Stomach smooth muscle (tissue), 2 donors: Measurements from ENCODE around the gene ARL6IP4.
A peak's percentile ranks its signal among the peaks of the same experiment; 100 is the strongest.

Source experiments
- H3K27ac ChIP-seq: one replicate; pipeline ENCODE4 v1.7.0; 2013; ENCODE audit warnings: mild to moderate bottlenecking, low read length, inconsistent platforms
- H3K27me3 ChIP-seq, 2 donors: one replicate each; pipeline ENCODE4 v1.7.0; 2013; ENCODE audit warnings: low read length in 2 of 2; ENCODE audit not compliant: insufficient read depth in 2 of 2, control insufficient read depth in 1 of 2
- H3K36me3 ChIP-seq, 2 donors: one replicate each; pipeline ENCODE4 v1.7.0; 2013; ENCODE audit warnings: low read length in 2 of 2; ENCODE audit not compliant: control insufficient read depth in 2 of 2, insufficient read depth in 2 of 2
- H3K4me1 ChIP-seq: one replicate; pipeline ENCODE4 v1.7.0; 2013; ENCODE audit warnings: low read length; ENCODE audit not compliant: control insufficient read depth, insufficient read depth
- H3K4me3 ChIP-seq, 2 donors: one replicate each; pipeline ENCODE4 v1.7.0; 2013; ENCODE audit warnings: low read length in 2 of 2
- H3K9ac ChIP-seq, 2 donors: one replicate each; pipeline ENCODE4 v1.7.0; 2013; ENCODE audit warnings: low read length in 2 of 2, mild to moderate bottlenecking in 1 of 2
- H3K9me3 ChIP-seq, 2 donors: one replicate each; pipeline ENCODE4 v1.7.0; 2013; ENCODE audit warnings: low read length in 2 of 2; ENCODE audit not compliant: control insufficient read depth in 2 of 2
- donor health status: healthy.
- donor health status: Pancreatic carcinoma.

Gene ARL6IP4

DNA sequence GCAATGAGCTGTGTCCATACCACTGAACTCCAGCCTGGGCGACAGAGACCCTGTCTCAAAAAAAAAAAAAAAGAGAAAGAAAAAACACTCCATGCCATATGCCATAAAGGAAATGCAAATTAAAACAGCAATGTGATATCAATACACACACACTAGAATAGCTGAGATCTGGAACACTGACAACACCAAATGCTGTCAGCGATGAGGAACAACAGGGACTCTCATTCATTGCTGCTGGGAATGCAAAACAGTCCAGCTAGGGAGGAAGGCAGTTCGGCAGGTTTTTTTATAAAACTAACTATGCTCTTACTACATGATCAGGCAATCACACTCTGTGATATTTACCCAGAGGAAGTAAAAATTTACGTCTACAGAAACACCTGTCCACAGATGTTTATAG lies 10.8 kb upstream of the ARL6IP4 start:
- Histone ChIP-seq H3K36me3 (no peaks in the 10 kb centered on the region), H3K27ac (no peak overlapping the region), H3K4me3 (no peak overlapping the region), H3K27me3 (no peaks in the 10 kb centered on the region), H3K4me1 (peaks cover 19% of the 10 kb centered on the region), H3K9ac (no peak overlapping the region), H3K9me3 (no peaks in the 10 kb centered on the region)

DNA sequence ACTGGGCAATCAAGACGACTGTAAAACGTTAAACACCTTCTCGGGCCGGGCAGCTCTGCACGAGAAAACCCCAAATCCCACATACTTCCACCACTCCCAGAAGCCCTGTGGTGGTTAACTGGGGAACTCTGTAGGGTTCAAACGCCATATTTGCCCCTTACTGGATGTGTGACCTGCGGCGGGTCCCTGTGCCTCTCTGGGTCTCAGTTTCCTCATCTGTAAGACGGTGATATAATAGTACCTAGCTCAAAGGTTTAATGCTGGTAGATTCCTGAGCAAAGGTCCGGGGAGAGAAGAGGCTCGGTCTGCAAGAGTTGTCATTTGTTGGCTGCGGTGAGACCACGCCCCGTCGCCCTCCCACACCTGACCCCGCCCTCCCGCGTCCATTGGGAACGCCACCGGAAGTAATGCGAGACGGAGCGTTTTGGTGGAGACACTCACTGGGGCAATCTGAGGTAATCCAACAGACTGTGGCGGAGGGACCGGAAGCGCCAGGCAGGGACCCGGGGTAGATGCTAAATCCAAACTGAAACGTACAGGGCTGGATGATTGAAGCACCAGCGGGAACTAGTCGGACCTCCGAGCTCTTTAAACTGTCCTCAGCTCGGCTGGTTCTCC lies 6.1 kb upstream of the ARL6IP4 start:
- H3K9me3 ChIP-seq: no peaks in the 10 kb centered on the region
- H3K36me3 ChIP-seq: peaks cover 0 to 9% of the 10 kb centered on the region in 2 donors
- H3K27ac ChIP-seq: peak overlapping the region; percentile 97
- peaks cover 33% of the 10 kb centered on the region for H3K4me1 ChIP-seq
- H3K27me3 ChIP-seq: no peaks in the 10 kb centered on the region
- H3K4me3 ChIP-seq: peak overlapping the region; percentile 85 to 98
- H3K9ac ChIP-seq: peak overlapping the region; percentile 95 to 96

DNA sequence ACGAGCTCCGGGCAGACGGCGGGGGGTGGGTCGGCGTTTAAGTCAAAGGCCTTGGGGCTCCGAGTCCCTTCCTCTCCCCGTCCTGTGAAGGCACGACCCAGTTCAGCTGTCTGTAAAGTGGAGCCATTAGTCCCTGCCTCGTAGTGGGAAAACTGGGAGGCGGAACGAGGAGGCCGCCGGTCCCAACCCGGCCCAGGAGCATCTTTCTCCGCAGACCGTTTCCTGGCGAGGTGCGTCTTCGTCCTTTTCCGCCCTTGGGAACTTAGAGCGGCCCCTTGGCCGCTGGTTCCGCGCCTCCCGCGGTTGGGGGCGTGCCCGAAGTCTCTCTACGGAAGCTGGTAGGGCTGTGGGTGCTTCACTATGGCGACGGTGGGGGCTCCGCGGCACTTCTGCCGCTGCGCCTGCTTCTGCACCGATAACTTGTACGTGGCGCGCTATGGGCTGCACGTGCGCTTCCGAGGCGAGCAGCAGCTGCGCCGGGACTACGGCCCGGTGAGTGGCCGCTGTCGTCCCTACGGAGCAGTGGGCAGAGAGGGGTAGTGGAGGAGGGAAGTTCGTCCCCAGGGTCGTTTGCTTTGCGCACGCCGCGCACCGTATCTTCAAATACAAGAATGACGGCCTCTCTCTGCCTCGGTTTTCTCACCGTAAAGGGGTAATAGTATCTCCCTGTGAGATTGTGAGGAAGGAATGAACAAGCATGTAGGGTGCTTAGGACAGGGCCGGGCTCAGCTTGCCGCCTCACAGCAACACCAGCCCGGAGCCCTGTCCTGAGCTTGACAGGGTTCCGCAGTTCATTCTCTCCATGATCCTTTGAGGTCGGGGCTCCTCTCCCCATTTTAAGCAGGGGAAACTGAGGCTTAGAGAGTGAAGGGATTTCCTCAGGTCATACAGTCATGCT lies 5.3 kb upstream of the ARL6IP4 start, which contains the start of gene OGFOD2:
Gene OGFOD2 (plus strand): TSS at position 353 of the 898 bp plus-strand sequence. CDS start 8 bp downstream, at position 361.
- no peaks in the 10 kb centered on the region for H3K9me3 ChIP-seq
- peak within 1 kb of the TSS; percentile 85 to 98 for H3K4me3 ChIP-seq
- peak within 1 kb of the TSS; percentile 95 to 96 for H3K9ac ChIP-seq
- H3K36me3 ChIP-seq: peaks cover 0 to 9% of the 10 kb centered on the region in 2 donors
- H3K27me3 ChIP-seq: no peaks in the 10 kb centered on the region
- H3K4me1 ChIP-seq: peaks cover 40% of the 10 kb centered on the region
- H3K27ac ChIP-seq: peak within 1 kb of the TSS; percentile 97

DNA sequence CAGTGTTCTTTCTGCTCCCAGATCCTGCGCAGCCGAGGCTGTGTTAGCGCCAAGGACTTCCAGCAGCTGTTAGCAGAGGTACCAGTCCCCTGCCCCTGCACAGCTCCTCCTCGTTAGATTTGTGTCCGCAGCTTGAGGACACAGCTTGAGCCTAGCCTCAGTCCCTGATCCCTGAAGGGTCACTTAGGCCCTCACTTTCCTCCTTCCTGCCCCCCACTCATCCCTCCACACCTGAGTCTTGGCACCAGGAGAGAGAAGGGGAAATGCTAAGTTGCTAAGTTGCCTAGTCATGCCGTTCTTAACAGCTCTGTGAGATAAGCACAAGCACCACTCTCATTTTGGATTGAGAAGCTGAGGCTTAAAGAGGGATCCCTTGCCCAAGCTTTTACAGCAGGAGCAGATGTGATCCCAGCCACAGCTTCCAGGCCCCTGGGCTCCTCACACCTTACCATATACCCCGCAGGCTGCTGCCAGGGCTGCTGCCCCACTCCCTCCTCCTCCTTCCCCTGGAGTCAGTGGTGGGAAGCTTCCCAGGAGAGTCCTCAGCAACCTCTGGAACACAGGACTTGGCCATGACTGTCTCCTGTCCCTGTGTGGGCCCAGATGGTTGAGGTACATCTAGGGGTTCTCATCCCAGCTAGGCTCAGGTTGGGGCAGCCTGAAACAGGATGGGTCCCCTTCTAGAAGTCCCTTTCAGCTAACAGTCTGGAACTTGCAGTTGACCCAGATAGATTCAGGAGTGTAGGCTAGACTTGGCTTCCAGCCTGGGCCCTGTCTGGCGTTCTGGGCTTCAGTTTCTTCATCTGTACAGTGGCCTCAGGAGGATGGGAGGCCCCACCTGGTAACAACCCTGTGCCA lies 4.5 kb upstream of the ARL6IP4 start:
- Histone ChIP-seq H3K27me3 (no peaks in the 10 kb centered on the region), H3K4me3 (peak overlapping the region; percentile 85 to 98), H3K9ac (peak overlapping the region; percentile 95 to 96), H3K9me3 (no peaks in the 10 kb centered on the region), H3K4me1 (peaks cover 43% of the 10 kb centered on the region), H3K27ac (peak overlapping the region; percentile 97), H3K36me3 (peaks cover 0 to 9% of the 10 kb centered on the region in 2 donors)

DNA sequence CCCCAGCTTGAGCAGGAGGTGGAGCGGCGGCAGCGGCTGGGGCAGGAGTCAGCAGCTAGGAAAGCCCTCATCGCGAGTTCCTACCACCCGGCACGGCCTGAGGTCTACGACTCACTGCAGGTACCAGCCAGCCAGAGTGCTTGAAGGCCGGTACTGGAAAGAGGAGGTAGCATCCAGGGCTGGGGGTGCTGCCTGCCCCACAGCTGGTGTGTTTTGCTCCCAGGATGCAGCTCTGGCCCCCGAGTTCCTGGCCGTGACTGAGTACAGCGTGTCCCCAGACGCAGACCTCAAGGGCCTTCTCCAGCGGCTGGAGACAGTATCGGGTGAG lies 3.9 kb upstream of the ARL6IP4 start:
- H3K36me3 ChIP-seq: peaks cover 0 to 9% of the 10 kb centered on the region in 2 donors
- no peak overlapping the region for H3K27ac ChIP-seq
- peaks cover 49% of the 10 kb centered on the region for H3K4me1 ChIP-seq
- H3K27me3 ChIP-seq: no peaks in the 10 kb centered on the region
- H3K4me3 ChIP-seq: no peak overlapping the region
- peak overlapping the region; percentile 22 to 96 for H3K9ac ChIP-seq
- no peaks in the 10 kb centered on the region for H3K9me3 ChIP-seq

DNA sequence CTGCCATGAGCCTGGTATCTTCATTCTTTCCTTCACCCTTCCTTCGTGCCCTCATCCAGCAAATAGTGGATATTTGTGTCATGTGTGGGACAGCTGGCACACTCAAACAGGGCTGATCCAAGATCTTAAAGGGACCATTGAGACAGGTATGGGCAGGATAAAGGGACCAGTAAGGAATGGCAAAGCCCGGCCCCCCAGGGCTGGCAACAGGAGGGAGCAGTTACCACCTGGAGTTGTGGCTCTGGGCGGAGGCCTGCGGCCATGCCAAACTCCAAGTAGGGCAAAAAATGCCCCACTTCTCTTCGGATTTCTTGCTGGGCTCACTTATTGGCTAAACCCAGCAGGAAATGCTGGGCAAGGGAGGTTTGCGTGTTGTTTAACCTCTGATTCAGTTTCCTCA lies 3.3 kb upstream of the ARL6IP4 start:
- Histone ChIP-seq H3K4me3 (peak overlapping the region in 1 of 2 donors; percentile 22), H3K36me3 (peaks cover 0 to 9% of the 10 kb centered on the region in 2 donors), H3K27me3 (no peaks in the 10 kb centered on the region), H3K9ac (no peak overlapping the region), H3K9me3 (no peaks in the 10 kb centered on the region), H3K27ac (no peak overlapping the region), H3K4me1 (peaks cover 54% of the 10 kb centered on the region)

DNA sequence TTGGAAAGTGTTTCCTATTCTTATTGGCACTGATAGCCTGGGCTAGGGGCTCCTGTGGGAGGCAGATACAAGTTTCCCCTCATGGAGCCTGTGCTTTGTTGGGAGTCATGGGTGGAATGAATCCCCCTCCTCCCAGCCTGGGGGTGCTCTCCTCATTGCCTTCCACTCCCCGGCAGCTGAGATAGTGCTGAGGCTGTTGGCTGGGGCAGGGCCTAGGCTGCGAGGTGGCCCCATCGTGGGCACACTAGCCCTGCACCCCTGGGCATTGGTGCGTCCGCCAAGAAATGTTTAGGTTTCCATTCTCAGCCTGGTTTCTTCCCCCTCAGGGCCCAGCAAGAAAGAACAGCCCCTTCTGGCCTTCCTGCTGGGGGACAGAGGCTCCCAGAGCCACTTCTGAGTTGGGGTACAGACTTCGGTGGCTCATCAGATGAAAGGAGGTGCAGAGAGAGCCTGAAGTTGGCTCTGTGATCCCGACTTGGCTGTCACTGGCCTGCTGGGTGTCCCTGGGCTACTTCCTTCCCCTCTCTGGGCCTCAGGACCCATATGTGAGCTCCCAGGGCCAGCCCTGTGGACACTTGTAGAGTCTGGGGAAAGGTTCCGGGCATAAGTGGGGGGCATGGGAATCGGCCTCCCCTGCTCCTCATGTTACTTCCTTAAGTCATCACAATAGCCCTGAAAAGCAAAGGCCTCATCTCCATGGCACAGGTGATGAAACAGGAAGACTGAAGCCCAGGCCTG lies 2.7 kb upstream of the ARL6IP4 start:
- peaks cover 0 to 10% of the 10 kb centered on the region in 2 donors for H3K36me3 ChIP-seq
- H3K4me1 ChIP-seq: peaks cover 61% of the 10 kb centered on the region
- H3K27ac ChIP-seq: no peak overlapping the region
- H3K27me3 ChIP-seq: no peaks in the 10 kb centered on the region
- no peak overlapping the region for H3K9ac ChIP-seq
- H3K9me3 ChIP-seq: no peaks in the 10 kb centered on the region
- H3K4me3 ChIP-seq: no peak overlapping the region

DNA sequence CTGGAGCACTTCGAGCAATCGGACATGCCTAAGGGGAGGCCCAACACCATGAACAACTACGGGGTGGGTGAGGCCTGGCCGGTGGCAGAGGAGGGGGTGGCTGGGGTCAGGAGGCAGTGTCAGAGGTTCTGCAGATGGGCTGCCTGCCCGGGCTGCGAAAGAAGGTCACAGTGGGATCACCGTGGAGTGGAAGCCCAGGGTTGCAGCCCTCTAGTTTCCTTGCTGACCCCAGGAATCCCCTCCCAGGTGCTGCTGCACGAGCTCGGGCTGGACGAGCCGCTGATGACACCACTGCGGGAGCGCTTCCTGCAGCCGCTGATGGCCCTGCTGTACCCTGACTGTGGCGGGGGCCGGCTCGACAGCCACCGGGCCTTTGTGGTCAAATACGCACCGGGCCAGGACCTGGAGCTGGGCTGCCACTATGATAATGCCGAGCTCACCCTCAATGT lies 1.9 kb upstream of the ARL6IP4 start:
- H3K4me1 ChIP-seq: peaks cover 68% of the 10 kb centered on the region
- H3K36me3 ChIP-seq: peaks cover 0 to 15% of the 10 kb centered on the region in 2 donors
- no peaks in the 10 kb centered on the region for H3K27me3 ChIP-seq
- H3K9me3 ChIP-seq: no peaks in the 10 kb centered on the region
- H3K4me3 ChIP-seq: no peak overlapping the region
- H3K9ac ChIP-seq: no peak overlapping the region
- H3K27ac ChIP-seq: no peak overlapping the region

DNA sequence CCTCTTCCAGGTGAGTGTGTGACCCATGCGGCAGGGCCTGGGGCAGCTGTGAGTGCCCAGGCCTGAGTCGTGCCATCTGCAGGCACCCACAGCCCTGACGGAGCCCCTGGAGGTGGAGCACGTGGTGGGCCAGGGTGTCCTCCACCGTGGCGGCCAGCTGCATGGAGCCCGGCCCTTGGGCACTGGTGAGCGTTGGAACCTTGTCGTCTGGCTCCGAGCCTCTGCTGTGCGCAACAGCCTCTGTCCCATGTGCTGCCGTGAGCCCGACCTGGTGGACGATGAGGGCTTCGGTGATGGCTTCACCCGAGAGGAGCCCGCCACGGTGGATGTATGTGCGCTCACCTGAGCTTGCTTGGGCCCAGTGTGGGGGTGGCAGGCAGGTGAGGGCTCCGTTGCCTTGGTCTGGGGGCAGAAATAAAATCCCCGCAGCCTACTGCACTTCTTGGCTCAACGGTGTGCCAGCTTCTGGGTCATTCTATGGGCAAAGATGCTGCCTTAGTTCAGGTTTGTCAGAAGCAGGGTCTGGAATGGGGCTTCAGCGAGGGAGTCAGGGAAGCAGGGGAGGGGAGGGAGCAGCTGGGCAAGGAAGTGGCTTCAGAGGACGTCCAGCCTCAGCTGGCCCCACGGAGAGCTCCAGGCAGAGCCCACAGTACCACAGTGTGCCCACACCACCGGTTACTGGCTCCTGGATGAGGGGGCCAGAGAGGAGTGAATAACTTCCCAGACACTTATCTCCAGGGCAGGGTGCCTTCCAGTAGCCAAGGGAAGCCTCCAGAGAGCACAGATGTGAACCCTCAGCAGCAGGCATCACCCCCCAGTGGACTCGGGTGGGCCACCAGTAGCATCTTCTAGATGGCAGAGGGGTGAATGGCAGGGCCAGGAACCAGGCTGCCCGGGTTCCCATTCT lies 1.2 kb upstream of the ARL6IP4 start:
- H3K4me1 ChIP-seq: peaks cover 72% of the 10 kb centered on the region
- H3K9me3 ChIP-seq: no peaks in the 10 kb centered on the region
- no peaks in the 10 kb centered on the region for H3K27me3 ChIP-seq
- H3K4me3 ChIP-seq: peak overlapping the region; percentile 87 to 89
- peak overlapping the region; percentile 80 to 84 for H3K9ac ChIP-seq
- H3K36me3 ChIP-seq: peaks cover 0 to 15% of the 10 kb centered on the region in 2 donors
- H3K27ac ChIP-seq: no peak overlapping the region
